Activated CD4-positive, alpha-beta T cell treated with anti-CD3 and anti-CD28 coated beads, Interleukin-2, Interleukin-6, amounts not matched to agents 100 ng/mL and 50 ng/mL, durations not matched to agents 16 hours and 8 hours (primary cell): ENCODE results near the gene CERS3.
"Not testable (repeated sequence)": the region's sequence is repeated elsewhere in the genome, so short reads cannot be mapped to it uniquely, and the experiment has no call there.

Experiments used
- DNase-seq: peaks from one replicate; pipeline ENCODE4 v3.0.0-alpha.2; 2020

Gene CERS3

DNA sequence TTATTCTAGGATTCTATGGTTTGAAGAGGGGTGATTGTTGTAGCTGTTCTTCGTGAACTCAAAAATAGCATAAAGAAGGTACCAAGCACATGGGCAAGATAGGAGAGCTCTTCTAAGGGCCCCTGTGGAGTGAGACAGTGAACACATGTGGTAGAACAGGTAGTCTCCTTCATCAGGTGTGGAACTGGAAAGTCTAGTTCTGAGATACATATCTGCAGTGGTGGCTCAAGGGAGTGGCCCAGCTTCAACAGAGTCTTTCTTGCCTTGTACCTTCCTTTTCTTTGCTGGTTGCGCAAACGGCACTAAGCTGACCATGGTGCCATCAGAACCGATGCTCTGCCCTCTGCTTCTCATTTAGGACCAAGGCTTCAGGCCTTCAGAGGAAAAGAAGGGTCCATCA is 65.2 kb downstream of the CERS3 start:
- no peak for DNase-seq

DNA sequence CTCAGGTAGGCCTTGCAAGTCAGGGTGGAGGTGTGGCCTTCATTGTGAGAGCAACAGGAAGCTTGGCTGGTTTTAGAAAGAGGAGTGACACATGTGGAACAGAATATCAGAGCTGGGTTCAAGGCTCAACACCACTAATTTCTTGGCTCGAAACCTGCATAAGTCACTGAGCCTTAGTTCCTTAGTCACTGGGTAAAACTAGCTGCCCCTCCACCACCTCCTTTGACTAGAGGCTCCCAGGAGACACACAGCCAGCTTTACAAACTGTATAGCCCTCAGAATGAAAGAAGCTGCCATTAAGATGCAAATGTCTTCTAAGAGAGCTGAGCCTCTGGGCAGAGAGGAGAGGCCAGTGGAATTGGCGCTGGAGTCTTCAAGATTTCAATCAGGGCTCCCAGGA is 67.7 kb downstream of the CERS3 start:
- no peak for DNase-seq

DNA sequence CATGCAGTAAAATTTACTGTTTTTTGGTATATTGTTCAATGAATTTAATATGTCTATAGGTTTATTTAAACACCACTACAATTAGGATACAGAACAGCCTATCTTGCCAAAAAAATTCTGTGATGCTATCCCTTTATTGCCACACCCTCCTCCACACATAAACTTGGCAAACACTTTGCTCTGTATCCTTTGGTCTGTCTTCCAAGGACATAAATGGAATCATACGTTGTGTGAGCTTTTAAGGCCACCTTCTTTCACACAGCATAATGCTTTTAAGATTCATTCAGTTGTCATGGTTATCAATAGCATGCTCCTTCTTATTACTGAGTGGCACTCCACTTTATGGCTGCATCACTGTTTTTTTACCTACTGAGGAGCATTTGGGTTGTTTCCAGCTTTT is 71.5 kb downstream of the CERS3 start:
- no peak for DNase-seq

DNA sequence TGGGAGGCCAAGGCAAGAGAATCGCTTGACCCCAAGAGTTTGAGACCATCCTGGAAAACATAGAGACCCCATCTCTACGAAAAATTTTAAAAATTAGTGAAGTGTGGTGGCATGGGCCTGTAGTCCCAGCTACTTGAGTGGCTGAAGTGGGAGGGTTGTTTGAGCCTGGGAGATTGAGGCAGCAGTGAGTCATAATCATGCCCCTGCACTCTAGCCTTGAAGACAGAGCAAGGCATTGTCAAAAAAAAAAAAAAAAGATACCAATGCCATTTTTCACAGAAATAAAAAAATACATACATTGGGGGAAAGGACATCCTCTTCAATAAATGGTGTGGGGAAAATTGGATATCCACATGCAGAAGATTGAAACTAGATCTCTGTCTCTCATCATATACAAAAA is 74.6 kb downstream of the CERS3 start:
- DNase-seq, result no peak

DNA sequence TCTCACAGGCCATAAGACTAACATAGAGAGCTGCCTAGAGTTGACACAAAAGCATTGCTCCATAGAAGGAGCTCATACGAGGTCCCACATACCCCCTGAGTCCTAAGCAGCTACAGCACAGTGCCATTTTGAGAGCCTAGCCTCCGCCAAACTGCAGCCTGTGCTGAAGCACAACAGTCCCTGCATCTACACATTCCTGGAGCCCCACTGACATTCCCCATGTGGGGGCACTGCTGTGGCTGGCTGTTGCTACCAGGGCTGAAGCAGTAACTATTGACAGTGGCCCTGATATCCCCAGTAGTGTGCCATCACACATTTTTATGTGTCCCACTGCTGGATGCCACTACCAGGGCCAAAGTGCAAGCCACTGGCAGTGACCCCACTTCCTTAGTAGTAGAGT is 80.3 kb downstream of the CERS3 start:
- no peak for DNase-seq

DNA sequence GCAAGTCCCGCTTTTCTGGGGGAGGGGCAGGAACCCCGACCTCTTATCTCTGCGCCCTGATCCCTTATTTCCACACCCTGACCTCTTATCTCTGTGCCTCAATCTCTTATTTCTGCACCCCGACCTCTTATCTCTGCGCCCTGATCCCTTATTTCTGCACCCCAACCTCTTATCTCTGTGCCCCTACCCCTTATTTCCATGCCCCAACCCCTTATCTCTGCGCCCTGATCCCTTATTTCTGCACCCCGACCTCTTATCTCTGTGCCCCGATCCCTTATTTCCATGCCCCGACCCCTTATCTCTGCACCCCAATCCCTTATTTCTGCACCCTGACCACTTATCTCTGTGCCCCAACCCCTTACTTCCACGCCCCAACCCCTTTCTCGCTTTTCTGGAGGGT is 87.7 kb downstream of the CERS3 start:
- not testable (repeated sequence) for DNase-seq

DNA sequence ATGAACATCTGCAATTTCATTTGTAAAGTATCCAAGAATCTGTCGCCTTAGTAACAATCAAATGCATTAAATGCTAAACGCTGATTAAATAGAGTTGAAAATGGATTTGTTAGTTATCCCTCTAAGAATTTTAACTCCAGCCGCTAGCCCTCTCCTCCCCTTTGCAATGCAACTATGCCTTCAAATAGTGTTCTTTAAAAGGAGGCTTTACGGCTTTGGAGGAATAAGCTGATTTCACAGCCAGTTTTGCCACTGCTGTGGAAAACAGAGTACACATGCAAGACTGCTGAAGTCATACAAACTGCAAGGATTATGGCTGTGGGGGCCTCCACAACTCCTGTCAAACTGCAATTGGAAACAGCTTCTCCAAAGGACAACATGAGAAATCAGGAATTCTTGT is 89.2 kb downstream of the CERS3 start:
- no peak for DNase-seq

DNA sequence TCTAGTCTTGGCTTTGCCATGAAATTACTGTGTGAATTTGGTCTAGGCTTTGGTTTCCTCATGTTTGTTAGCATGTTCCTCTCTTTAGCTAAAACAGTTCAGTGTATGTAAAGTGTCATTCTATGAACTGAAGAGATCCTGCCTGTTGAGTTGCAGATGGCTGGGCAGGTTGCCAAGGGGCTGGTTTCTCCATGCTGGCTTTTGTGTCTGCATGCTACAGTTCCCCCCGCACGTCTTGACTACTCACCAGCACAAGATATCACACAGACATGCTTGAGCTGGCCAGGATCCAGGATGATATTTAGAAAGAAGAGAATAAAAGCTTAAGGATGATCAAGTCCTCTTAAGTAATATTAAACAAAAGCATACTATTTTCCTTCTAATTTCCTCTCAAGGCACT is 90.2 kb downstream of the CERS3 start:
- DNase-seq, result no peak

DNA sequence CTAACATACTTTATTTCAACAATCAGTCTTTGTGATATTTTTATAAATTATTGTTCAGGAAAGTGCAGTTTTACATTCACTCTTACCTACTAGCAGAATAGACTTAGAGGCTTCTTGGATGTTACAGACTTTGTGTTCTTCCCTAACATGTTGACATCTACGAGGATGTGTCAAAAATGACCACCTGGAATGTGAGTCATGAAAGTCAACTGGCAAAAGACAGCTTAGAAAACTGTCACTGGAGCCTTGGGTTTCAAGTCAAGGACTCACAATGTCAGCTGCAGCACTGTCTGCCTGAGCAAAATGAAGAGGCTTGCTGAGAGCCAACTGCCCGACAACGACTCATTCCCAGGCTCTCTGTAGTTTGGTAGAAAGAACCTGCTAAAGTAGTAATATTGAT is 91.5 kb downstream of the CERS3 start:
- no peak for DNase-seq

DNA sequence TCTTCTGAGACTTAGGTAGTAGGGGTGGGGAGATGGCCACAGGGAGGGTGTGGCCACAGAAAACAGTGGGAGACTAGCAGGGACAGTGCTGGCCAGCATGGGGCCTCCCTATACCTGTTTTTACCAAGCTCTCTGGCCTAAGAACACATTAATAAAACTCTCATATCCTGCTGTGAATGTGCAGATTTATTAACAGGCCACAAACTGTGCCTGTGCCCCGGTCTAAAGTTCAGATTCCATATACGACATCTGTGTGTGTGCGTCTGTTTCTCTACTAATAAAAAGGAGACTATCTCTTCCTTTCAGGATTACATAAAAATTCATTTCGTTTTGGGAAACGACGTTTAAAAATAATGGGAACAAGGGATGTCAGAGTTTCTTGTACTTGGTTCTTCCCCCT is 94.2 kb downstream of the CERS3 start:
- no peak for DNase-seq

DNA sequence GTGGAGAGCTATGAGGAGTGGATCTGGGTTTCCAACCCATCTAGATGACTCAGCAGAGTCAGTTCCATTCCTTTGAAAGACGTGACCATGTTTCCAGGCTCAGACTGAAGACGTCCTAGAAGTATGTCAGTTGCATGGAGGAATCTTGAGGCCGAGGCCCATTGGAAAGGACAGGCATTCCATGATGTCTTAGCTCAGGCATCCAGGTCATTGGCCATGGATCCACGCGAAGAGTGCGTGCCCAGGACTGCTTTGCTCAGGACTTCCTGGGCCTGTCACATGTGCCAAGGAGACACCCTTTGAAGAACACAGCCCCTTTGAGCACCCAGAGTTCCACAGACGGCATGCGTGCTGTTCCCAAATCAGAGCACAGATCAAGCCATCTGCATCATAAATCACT is 94.7 kb downstream of the CERS3 start:
- DNase-seq, result no peak

DNA sequence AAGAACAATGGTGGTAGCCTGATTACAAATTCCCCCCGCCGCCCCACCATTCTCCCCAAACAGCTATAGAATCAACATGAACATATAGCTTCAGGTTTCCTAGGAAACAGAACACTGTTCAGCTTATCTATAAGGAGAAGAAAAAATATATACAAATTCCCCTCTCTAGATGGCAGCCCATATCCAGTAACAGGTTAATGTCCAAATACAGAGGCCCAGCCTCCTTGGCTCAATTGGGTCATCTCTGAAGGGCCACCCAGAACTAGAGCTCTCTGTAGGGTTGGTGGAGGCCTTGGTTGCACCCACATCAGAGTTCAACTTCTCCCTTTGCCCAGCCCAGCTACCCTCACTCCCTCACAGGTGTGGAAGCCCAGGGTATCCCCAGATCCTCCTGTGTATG is 95.4 kb downstream of the CERS3 start:
- DNase-seq, result no peak

DNA sequence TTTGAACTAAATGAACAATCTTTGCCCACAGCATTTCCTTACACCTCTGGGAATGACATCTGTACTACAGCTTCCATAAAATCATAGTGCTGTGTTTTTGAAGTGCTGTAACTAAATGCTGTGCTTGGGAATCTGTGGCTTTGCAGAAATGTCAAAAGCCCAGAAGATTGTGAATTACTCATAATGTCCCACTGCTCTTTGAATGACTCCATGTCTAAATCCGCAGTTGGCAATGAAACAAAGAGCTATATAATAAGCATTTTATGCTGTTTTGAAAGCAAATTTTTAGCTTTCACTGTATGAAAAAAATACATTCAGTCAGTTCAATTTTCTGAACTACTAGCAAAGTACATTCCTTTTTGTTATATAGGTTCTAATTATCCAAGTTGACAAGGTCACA is 98.3 kb downstream of the CERS3 start:
- no peak for DNase-seq

DNA sequence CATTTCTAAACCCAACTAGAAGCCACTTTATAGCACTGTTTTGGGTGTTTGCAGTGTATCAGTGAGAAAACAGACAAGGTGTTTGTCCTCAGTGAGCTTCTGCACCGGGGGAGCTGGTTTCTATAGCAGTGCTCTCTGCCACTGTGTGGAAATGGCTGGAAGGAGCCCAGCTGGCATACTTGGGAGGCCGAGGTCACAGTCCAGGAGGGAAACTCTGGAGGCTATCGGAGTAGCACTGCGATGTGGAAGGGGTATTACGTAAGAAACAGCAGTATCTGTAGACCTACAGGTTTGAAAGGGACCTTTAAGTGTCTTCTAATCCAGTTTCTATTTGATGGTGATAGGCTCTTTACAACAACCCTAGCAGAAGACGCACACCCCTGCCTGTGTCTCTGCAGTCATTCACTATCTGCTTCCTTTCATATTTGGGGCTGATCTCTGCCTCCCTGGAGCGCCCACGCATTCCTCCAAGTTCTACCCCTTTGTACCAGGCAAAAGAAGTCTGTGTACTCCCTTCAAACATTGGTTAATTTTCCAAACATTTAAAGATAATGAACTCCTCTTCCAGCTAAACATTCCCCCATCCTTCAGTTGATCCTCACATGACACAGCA is 99.5 kb downstream of the CERS3 start:
- no peak for DNase-seq

DNA sequence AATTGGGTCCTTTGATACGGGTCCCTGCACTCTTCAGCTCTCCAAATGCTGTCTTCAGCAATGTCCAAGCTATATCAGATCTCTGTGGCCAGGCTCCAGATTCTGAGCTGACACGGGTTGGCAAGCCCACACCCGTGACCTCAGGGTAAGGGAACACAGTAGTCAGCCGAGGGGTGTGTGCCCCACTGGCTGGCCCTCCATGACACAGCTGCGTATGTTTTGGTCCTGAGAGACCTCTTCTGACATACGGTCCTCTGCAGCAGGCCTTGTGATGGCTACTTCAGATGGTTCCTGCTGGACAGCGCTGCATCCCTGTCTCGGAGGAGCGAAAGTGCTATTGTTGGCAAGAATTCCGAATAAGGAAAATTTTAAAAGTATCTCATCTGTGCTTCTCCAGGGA is 101.8 kb downstream of the CERS3 start:
- no peak for DNase-seq

DNA sequence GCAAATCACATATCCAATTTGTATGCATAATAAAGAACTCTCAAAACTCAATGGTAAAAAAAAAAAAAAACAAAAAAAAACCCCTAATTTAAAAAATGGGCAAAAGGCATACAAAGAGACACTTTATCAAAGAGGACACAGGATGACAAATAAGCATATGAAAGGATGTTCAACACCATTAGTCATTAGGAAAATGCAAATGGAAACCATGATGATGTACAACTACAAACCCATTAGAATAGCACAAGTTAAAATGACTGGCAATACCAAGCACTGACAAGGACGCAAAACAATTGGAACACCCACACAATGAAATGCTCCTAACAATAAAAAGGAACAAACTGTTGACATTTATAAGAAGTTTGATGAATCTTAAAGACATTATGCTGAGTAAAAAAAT is 123.6 kb downstream of the CERS3 start:
- no peak for DNase-seq

DNA sequence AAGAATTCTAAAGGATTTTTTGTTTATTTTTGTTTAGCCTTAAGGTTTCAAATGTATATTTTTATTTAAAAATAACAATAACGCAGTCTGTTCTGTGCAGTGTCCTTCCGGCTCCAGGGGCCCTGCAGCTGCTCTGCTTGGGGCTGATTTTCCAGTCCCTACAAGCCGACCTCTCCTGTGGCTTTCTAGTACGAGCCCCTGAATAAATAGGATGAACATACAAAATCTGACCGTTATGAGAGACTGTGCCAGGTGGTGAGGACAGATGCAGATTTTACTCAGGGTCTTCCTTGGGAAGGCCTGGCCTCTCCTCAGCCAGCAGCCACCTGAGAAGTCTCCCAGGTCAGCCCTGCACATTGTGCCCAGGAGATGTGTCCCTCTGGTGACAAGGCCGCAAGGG is 127.8 kb downstream of the CERS3 start:
- DNase-seq, result no peak

DNA sequence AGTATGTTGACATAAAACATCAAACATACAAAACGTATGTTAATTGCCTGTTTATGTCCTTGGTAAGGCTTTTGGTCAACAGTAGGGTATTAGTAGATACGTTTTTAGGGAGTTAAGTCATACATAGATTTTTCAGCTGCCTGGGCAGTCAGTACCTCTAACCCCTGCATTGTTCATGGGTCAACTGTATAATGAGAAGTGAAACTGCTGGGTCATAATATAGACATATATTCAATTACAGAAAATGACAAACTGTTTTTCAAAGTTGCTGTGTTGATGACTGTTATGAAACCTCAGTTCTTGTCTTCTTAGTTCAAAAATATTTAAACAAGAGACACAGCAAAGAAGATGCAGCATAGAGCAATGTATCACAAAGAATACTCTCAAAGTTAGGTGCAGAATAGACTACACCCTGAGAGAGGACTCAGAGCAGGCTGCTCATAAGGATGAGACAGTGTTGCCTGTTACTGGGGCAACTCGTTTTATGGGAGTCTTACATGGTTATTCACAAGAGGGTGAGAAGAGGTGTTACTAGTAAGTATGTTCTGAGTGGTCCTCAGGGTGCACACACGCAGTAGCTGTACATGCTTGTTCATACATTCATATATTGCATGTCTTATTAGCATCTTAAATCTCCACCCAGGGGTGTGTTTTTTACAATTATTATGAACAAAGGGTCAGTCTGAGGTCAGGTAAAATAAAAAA is 133.9 kb downstream of the CERS3 start:
- no peak for DNase-seq

DNA sequence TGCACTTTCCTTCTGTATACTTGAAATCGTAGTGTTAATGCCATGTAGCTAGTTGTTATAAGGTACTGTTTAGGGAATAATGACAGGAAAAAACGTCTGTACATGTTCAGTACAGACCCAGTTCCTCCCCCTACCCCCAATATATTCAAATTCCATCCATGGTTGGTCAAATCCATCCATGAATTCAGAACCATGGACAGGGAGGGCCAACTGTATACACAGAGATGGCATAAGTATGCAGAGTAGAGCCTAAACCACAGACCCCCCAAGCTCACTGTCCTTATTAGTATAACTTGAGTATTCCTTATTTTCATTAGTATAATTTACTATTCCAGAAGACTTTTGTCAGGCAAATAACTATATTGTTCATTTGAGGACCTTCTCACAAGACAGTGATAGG is 135.7 kb downstream of the CERS3 start:
- DNase-seq, result no peak

DNA sequence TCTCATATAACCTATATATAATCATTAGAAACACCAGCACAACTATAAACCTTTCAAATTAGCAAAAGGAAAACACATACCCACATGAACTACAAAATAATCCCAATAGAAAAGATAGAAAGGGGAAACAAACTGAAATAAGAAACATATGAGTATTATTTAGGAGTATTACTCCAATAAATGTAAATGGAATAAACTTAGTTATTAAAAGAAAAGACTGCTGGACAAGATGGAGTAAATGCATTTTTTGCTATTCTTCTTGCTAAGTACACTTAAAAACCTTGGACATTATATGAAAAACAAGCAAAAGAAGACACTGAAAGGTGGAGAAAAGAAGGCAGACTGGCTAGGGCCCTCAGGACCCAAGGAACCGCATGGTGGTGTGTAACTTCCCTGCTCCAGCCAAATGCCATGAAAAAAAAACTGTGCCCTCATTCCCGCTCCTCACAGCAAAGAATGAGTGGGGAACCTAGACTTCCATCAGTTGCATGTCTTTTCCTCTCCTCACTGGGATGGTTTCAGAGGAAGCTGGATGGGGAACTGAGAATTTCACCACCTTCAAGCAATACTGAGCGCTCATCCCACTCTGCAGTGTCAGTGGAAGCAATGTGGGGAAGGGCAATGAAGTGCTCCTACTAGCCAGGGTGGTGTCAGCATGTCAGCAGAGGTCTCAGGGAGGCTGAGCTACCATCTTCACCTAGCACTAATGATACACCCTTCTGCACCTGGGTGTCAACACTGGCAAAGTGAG is 143.3 kb downstream of the CERS3 start:
- no peak for DNase-seq

DNA sequence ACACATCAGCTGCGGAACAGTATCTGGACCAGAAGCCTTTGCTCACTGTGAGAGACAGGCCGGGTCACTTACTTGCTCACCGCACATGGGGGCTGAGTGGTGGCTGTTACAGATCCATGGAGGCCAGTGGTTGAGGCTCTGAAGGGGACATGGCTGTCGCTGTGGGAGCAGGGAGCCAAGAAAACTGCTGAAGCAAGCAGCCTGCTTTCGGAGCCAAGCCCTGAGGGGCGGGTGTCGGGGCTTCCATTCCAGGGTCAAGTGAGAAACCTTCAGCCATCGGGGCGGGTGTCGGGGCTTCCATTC is 144.7 kb downstream of the CERS3 start:
- DNase-seq, result no peak

DNA sequence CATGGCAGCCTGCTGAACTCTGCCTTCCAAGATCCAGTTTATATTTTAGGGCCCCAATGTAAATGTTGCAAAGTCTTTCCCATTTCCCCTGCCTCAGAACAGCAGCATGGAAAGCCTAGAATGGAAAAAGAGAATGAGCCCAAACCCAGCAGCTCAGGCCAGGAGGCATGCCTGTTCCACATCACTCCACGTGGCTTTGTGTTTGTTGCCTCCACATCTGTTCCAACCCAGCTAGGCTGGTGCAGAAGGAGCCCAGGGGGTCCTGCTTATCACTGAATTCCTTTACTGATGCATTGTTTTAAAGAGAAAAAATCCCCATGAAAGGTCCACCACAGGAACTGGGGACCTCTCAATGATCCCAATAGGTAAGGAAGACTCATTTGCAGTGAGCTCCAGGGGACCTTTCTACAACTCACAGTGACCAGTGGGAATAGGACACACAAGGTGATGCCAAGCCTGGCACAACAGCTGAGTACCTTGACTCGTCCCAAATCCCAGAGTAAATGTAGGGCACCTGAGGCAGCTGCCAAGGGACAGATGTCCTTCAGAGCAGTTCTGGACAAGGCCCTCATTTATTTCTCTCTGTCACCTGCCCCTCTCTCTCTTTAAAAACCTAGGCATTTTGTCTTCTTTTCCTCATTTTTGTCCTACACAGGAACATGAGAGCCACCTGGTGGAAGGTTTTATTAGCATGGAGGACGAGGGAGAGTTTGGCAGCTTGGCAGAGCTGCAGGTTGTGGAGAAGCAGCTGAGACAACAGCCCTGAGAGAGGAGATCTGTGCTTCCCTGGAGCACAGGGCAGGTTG is 145.2 kb downstream of the CERS3 start:
- DNase-seq, result peak; percentile 19

DNA sequence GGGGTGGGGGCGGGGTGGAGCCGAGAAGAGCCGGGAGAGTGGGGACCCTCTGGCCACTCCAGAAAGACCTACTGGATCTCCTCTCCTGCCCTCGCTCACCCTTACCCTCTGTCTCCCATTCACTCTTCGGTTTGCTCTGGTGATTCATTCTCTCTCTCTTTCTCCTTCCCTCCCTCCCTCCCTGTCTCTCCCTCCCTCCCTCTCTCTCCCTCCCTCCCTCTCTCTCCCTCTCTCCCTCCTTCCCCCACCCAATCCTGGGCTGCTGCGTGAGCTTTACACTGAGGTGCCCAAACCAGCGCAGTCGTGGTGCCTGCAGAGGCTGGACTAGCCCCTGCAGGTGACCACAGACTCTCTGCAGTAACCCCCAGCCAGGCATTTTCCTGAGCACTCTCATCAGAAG is 154.8 kb downstream of the CERS3 start:
- no peak for DNase-seq
